SU-DHL-6 (cell line): ENCODE data around the gene SVOPL.
"Not testable (repeated sequence)": the region's sequence is repeated elsewhere in the genome, so short reads cannot be mapped to it uniquely, and the experiment has no call there.

ENCODE experiments used
- H2AFZ ChIP-seq: fragments of 200-600 bp; sonication (generic); 2 replicates; pipeline ENCODE4 v1.6.1; 2014; ENCODE audit warnings: low read depth, mild to moderate bottlenecking, moderate library complexity, mixed read lengths, antibody characterized with exemption, low read length; ENCODE audit not compliant: severe bottlenecking
- H3F3A ChIP-seq: fragments of 200-600 bp; shearing (Covaris generic); 2 replicates; pipeline ENCODE4 v1.6.0; 2016; ENCODE audit warnings: antibody characterized with exemption, mild to moderate bottlenecking; ENCODE audit not compliant: insufficient read depth
- H3K27ac ChIP-seq: fragments of 200-600 bp; sonication (generic); 2 replicates; pipeline ENCODE4 v1.5.1; 2016; ENCODE audit warnings: low read depth, mild to moderate bottlenecking, low read length, moderate library complexity, mixed read lengths
- H3K27me3 ChIP-seq: fragments of 200-600 bp; sonication (generic), shearing (Covaris generic); 2 replicates; pipeline ENCODE4 v1.6.0; 2014; ENCODE audit warnings: mild to moderate bottlenecking, low read length
- H3K36me3 ChIP-seq: fragments of 200-600 bp; sonication (generic); 2 replicates; pipeline ENCODE4 v1.6.1; 2014; ENCODE audit warnings: mild to moderate bottlenecking, low read length, mixed read lengths
- H3K4me2 ChIP-seq: fragments of 300-600, 200-600 bp; shearing (Covaris generic), sonication (generic); 2 replicates; pipeline ENCODE4 v1.6.0; 2014; ENCODE audit warnings: low read length, low read depth, mild to moderate bottlenecking; ENCODE audit not compliant: poor library complexity, severe bottlenecking
- H3K4me3 ChIP-seq: fragments of 200-600 bp; sonication (generic); 2 replicates; pipeline ENCODE4 v1.5.1; 2014; ENCODE audit warnings: antibody characterized with exemption, low read length, mild to moderate bottlenecking, mixed read lengths; ENCODE audit not compliant: insufficient read depth, poor library complexity, severe bottlenecking
- H3K79me2 ChIP-seq: fragments of 200-600 bp; sonication (generic); 2 replicates; pipeline ENCODE4 v1.6.1; 2014; ENCODE audit warnings: mild to moderate bottlenecking, low read length, moderate library complexity; ENCODE audit not compliant: insufficient read depth
- H3K9ac ChIP-seq: fragments of 200-600 bp; sonication (generic); 2 replicates; pipeline ENCODE4 v1.7.0; 2014; ENCODE audit warnings: mild to moderate bottlenecking, low read length
- H3K9me2 ChIP-seq: fragments of 200-600 bp; sonication (generic); replicated peaks from 2 replicates; pipeline ENCODE4 v1.6.1; 2014; ENCODE audit warnings: low read length; ENCODE audit not compliant: insufficient read depth
- H3K9me3 ChIP-seq: fragments of 200-600 bp; sonication (generic); 2 replicates; pipeline ENCODE4 v1.6.1; 2014; ENCODE audit warnings: low read length, mixed read lengths; ENCODE audit not compliant: insufficient read depth
- H4K20me1 ChIP-seq: fragments of 200-600 bp; sonication (generic); 2 replicates; pipeline ENCODE4 v1.6.1; 2014; ENCODE audit warnings: low read depth, mild to moderate bottlenecking, antibody characterized with exemption, low read length, moderate library complexity, mixed read lengths
- EZH2phosphoT487 ChIP-seq: fragments of 200-600 bp; sonication (generic), shearing (Covaris generic); conservative IDR thresholded peaks from 2 replicates; pipeline ENCODE4 v1.6.1; 2018; ENCODE audit warnings: mild to moderate bottlenecking, antibody characterized with exemption, low read length, moderate library complexity, mixed read lengths
- TF ChIP-seq, protein P1 (sequence below): fragments of 200-600 bp; sonication (generic); IDR thresholded peaks from one replicate; pipeline ENCODE4 v1.5.1; 2017; ENCODE audit warnings: antibody characterized with exemption, mild to moderate bottlenecking, low read length, moderate library complexity; ENCODE audit not compliant: insufficient read depth, poor library complexity, severe bottlenecking

The SVOPL gene

DNA sequence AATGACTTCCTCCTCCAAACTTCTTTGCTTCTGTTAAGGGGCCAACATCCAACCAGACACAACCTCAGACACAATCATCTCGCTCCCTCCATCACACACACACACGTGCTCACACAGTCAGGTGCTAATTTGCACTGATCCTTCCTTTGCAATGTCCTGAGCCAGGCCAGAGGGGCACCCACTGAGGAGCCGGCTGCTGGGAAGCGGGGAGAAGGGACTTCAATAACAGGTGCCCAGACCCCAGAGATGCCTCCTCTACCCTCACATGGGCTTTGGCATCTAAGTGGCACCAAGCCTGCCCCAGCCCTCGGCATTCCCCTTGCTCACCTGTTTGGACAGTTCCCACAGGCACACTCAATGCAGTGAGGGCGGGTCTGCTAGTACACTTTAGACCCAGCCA lies 34.2 kb upstream of the SVOPL start:
- Histone ChIP-seq H3K36me3 (no peaks in the 10 kb centered on the region), H3K79me2 (no peaks in the 10 kb centered on the region), H2AFZ (no peak overlapping the region), H3K9me3 (no peaks in the 10 kb centered on the region), H3K27me3 (no peaks in the 10 kb centered on the region), H3K4me3 (no peak overlapping the region), H3K27ac (no peak overlapping the region), H3K9me2 (no peaks in the 10 kb centered on the region), H4K20me1 (no peaks in the 10 kb centered on the region), H3K9ac (no peak overlapping the region), H3F3A (no peaks in the 10 kb centered on the region), H3K4me2 (no peak overlapping the region)
- TF ChIP-seq, protein P1, sequence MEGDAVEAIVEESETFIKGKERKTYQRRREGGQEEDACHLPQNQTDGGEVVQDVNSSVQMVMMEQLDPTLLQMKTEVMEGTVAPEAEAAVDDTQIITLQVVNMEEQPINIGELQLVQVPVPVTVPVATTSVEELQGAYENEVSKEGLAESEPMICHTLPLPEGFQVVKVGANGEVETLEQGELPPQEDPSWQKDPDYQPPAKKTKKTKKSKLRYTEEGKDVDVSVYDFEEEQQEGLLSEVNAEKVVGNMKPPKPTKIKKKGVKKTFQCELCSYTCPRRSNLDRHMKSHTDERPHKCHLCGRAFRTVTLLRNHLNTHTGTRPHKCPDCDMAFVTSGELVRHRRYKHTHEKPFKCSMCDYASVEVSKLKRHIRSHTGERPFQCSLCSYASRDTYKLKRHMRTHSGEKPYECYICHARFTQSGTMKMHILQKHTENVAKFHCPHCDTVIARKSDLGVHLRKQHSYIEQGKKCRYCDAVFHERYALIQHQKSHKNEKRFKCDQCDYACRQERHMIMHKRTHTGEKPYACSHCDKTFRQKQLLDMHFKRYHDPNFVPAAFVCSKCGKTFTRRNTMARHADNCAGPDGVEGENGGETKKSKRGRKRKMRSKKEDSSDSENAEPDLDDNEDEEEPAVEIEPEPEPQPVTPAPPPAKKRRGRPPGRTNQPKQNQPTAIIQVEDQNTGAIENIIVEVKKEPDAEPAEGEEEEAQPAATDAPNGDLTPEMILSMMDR, result no peak
- no peak for TF ChIP-seq EZH2phosphoT487

DNA sequence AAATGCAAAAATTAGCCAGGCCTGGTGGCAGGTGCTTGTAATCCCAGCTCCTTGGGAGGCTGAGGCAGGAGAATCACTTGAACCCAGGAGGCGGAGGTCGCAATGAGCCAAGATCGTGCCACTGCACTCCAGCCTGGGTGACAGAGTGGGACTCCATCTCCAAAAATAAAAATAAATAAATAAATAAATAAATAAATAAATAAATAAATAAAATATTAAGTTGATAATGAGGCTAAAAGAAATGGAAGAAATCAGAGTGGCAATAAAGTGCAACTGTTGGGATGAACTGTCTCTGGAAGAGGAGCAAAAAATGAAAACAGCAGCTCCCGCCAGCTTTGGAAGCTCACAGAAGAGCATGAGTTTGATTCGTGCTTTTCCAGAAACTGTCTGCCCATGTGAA lies 30.6 kb upstream of the SVOPL start:
- H3K9me3 ChIP-seq, H3K27me3 ChIP-seq, H3K27ac ChIP-seq, H3K9me2 ChIP-seq, H3K4me3 ChIP-seq, H3F3A ChIP-seq, H3K9ac ChIP-seq, H3K79me2 ChIP-seq, H3K4me2 ChIP-seq, H4K20me1 ChIP-seq, H2AFZ ChIP-seq, H3K36me3 ChIP-seq: not testable (repeated sequence)

DNA sequence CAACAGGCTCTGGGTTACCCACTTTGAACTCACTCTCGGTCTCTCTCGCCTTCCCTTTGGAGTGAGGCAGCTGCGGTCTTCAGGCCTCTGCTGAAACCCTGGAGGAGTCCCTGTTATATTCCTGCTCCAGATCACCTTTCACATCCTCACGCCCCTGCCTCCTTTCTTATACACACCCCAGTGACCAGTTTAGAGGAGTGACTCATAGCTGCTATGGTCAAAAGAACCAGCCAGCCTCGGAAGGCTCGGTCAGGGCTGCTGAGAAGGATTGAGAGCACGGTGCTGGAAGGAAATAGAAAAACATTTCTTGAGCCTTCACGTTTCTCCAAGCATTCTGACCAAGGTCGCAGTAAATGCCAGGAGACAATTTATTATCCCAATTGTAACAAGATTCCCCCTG lies 28.3 kb upstream of the SVOPL start:
- Histone ChIP-seq H3K27me3 (no peaks in the 10 kb centered on the region), H3K27ac (no peak overlapping the region), H2AFZ (no peak overlapping the region), H3K4me2 (no peak overlapping the region), H3K36me3 (no peaks in the 10 kb centered on the region), H3K79me2 (no peaks in the 10 kb centered on the region), H4K20me1 (no peaks in the 10 kb centered on the region), H3K9me3 (no peaks in the 10 kb centered on the region), H3K9me2 (no peaks in the 10 kb centered on the region), H3K4me3 (no peak overlapping the region), H3F3A (no peaks in the 10 kb centered on the region), H3K9ac (no peak overlapping the region)
- TF ChIP-seq, protein P1, result no peak
- no peak for TF ChIP-seq EZH2phosphoT487

DNA sequence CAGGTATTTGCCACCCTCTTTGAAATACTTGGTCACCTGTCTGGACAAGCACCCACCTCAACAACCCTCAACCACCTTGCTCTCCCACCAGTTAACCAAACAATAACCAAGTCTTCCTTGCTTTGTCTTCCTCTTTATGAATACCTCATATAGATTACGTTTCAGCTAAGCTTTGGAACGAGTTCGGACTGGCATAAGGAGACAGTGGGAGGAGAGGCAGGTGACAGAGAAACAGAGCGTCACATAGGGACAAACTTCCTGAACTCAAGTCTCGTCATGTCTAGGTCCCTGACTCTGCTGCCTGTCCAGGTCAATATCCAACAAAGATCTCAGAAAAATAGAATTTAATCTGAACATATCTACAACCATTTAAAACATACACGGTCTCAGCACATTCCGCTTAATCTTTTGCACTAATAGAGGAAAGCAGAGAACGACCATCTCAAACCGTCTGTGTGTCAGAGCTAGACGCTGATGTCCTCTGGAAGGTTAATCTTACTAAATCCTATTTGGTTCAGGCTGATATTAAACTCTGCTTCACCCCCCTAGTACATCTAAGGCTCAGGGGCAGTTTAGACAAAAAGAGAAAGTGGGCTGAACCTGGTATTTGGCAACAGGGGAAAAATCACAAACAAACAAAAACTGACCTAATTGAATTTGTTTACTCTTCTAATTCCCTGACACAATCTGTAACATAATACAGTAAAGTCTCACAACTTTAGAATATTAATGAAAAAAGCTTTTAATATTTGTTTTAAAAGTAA lies 26.4 kb upstream of the SVOPL start:
- Histone ChIP-seq H3F3A (no peaks in the 10 kb centered on the region), H3K9me2 (no peaks in the 10 kb centered on the region), H3K27me3 (no peaks in the 10 kb centered on the region), H3K9me3 (no peaks in the 10 kb centered on the region), H3K36me3 (no peaks in the 10 kb centered on the region), H3K4me3 (no peak overlapping the region), H4K20me1 (no peaks in the 10 kb centered on the region), H3K4me2 (no peak overlapping the region), H3K27ac (no peak overlapping the region), H3K79me2 (no peaks in the 10 kb centered on the region), H3K9ac (no peak overlapping the region), H2AFZ (no peak overlapping the region)
- no peak for TF ChIP-seq EZH2phosphoT487
- TF ChIP-seq, protein P1, result no peak
